Measurements from ENCODE around the gene ZNF462. TPM values are rescaled to one million over a fixed set of nuclear protein-coding genes. Genes with fewer than 3 reads are reported as not detected.
A peak's percentile ranks its signal among the peaks of the same experiment; 100 is the strongest.

Gene ZNF462
- total and polyA plus RNA-seq, 2 experiments from 2014 or later = 40.0 to 101 TPM

- peaks cover 61% of the 10 kb centered on the region for H3K4me1 Mint-ChIP-seq
- H3K27ac ChIP-seq (ENCODE audit: low read depth) = no peak overlapping the region
- H3K36me3 Mint-ChIP-seq (ENCODE audit: low read depth) = peaks cover 80% of the 10 kb centered on the region
- H3K4me2 ChIP-seq = no peak overlapping the region
- H3K9me3 Mint-ChIP-seq = no peaks in the 10 kb centered on the region
- H2AFZ ChIP-seq = no peak overlapping the region
- TF ChIP-seq NANOG (IDR thresholded peaks at IDR 0.05; ENCODE audit: borderline replicate concordance) (no peak), STAT1 (IDR thresholded peaks at IDR 0.05; ENCODE audit: unreplicated experiment) (no peak), EZH2phosphoT487 (IDR thresholded peaks at IDR 0.05; ENCODE audit: unreplicated experiment) (no peak), POLR2AphosphoS5 (IDR thresholded peaks at IDR 0.05; ENCODE audit: low read depth) (no peak), ZNF114 (CRISPR knock-in tag; IDR thresholded peaks at IDR 0.05) (no peak), ETS1 (IDR thresholded peaks at IDR 0.05) (no peak), CTCF (conservative IDR thresholded peaks at IDR 0.05; ENCODE audit: low read depth in 2 of 2) (no peak), REST (IDR thresholded peaks at IDR 0.05; ENCODE audit: unreplicated experiment) (no peak), JUNB (IDR thresholded peaks at IDR 0.05; ENCODE audit: unreplicated experiment) (no peak), ZNF462 (CRISPR knock-in tag; IDR thresholded peaks at IDR 0.05) (no peak), ZNF331 (CRISPR knock-in tag; IDR thresholded peaks at IDR 0.05; ENCODE audit: low read depth) (no peak), EZH2 (IDR thresholded peaks at IDR 0.05; ENCODE audit: low read depth, unreplicated experiment) (no peak), CREB1 (CRISPR knock-in tag; IDR thresholded peaks at IDR 0.05; ENCODE audit: low read depth) (no peak)
- ATAC-seq (no peak), DNase-seq (ENCODE audit: low spot score) (no peak)
- peaks cover 24% of the 10 kb centered on the region; the same call in 1 of the 2 replicates for H3K36me3 ChIP-seq (ENCODE audit: insufficient read depth)
- peaks cover 5% of the 10 kb centered on the region; the same call in 1 of the 2 replicates for H4K20me1 ChIP-seq (replicated peaks; ENCODE audit: insufficient read depth)
- H3K27me3 ChIP-seq (ENCODE audit: insufficient read depth) = no peaks in the 10 kb centered on the region
- peak overlapping the region; percentile 19; the same call in 1 of the 2 replicates for H3K27ac Mint-ChIP-seq
- H3K4me1 ChIP-seq (ENCODE audit: insufficient read depth) = peaks cover 33% of the 10 kb centered on the region
- peaks cover 2% of the 10 kb centered on the region for H3K27me3 Mint-ChIP-seq (ENCODE audit: insufficient read depth, low read depth, poor library complexity)
- no peak overlapping the region for H3K4me3 ChIP-seq
- H3K79me2 ChIP-seq (replicated peaks; ENCODE audit: insufficient read depth) = peaks cover 65% of the 10 kb centered on the region
- H3K4me3 Mint-ChIP-seq = no peak overlapping the region
- 0 out of 2 replicates have a peak, but pooled peaks cover 2% of the 10 kb centered on the region for H3K9me2 ChIP-seq (ENCODE audit: insufficient read depth)
- no peaks in the 10 kb centered on the region for H3F3A ChIP-seq (replicated peaks; ENCODE audit: low read depth)
Observed at GRCh38 chr9:106961623-106962022, 98.7 kb downstream of the ZNF462 start.
